ENCODE results near the gene CGB3.

GRCh38 chr19:48985711-48986110, 38.4 kb downstream of the CGB3 start:
- TF ChIP-seq CTCF (conservative IDR thresholded peaks at IDR 0.05; ENCODE audit: low read length) (no peak), EZH2phosphoT487 (IDR thresholded peaks at IDR 0.05; ENCODE audit: borderline replicate concordance, low read depth, low read length) (no peak)
